ENCODE data around the gene CAMSAP2.

- no peak for TF ChIP-seq MAFK (IDR thresholded peaks at IDR 0.05; ENCODE audit: low read depth, low read length)
- TF ChIP-seq POLR2A (IDR thresholded peaks at IDR 0.05; ENCODE audit: control extremely low read depth in 1 of 2, low read depth in 2 of 2, low read length in 2 of 2) = no peak
- no peak for TF ChIP-seq CTCF (IDR thresholded peaks at IDR 0.05; ENCODE audit: control extremely low read depth in 1 of 3, insufficient read depth in 1 of 3, low read depth in 1 of 3, low read length in 3 of 3)
These were observed 158.6 kb downstream of the CAMSAP2 start for GRCh38 chr1:200897259-200897658.
